A549 (cell line): Measurements from ENCODE around the gene C6orf52. TPM values are rescaled to one million over a fixed set of nuclear protein-coding genes. Genes with fewer than 3 reads are reported as not detected.
"Not testable (repeated sequence)": the region's sequence is repeated elsewhere in the genome, so short reads cannot be mapped to it uniquely, and the experiment has no call there.

Experiments
- ATAC-seq, 2 experiments: fragments of 200-7000 bp in 1 of 2; fragments of >200 bp in 1 of 2; cut with Nextera tagmentation in 1 of 2; cut with Tn5 transposase in 1 of 2; 3 replicates each; pipeline versions ENCODE4 v1.8.0 to v1.9.1; 2018 to 2020; ENCODE audit warnings: mild to moderate bottlenecking in 1 of 2, moderate library complexity in 1 of 2
- CTCF ChIA-PET: fragments of 300-600 bp; sonication (Branson Sonifier 250); formaldehyde crosslinking; extraction: SDS; loops from one replicate; lab custom pipeline; 2021; ENCODE audit warnings: antibody characterized with exemption, inconsistent platforms; lab: Yijun Ruan, JAX
- POLR2A ChIA-PET: fragments of 350-600 bp; formaldehyde crosslinking; extraction: SDS; loops from one replicate; lab custom pipeline; 2021; ENCODE audit warnings: antibody characterized with exemption, inconsistent platforms; lab: Yijun Ruan, JAX
- DNase-seq, 2 experiments: peaks; one replicate each; pipeline versions ENCODE4 v3.0.0 to v3.0.0-alpha.2; 2011 to 2016; ENCODE audit warnings: low read depth in 1 of 2, low spot score in 1 of 2
- FAIRE-seq: peaks from 2 replicates; lab custom pipeline; 2011; peaks lifted over from hg19 to GRCh38; lab: Jason Lieb, UNC
- H3K27ac ChIP-seq, 2 experiments: fragments of >200 bp; sonication (Bioruptor Twin); formaldehyde crosslinking; 3 replicates each; pipeline ENCODE4 v1.5.1; 2016 to 2017
- H3K4me1 ChIP-seq: fragments of >200 bp; sonication (Bioruptor Twin); formaldehyde crosslinking; 3 replicates; pipeline ENCODE4 v1.6.1; 2016
- H3K4me2 ChIP-seq: fragments of >200 bp; sonication (Bioruptor Twin); formaldehyde crosslinking; 3 replicates; pipeline ENCODE4 v1.6.1; 2016
- H3K4me3 ChIP-seq: fragments of >200 bp; sonication (Bioruptor Twin); formaldehyde crosslinking; 3 replicates; pipeline ENCODE4 v1.5.1; 2016
- H3K9me3 ChIP-seq: fragments of >200 bp; sonication (Bioruptor Twin); formaldehyde crosslinking; 3 replicates; pipeline ENCODE4 v1.6.1; 2016
- CEBPB ChIP-seq, 2 experiments: fragments of >200 bp in 1 of 2; sonication (Bioruptor Twin) in 1 of 2; formaldehyde crosslinking in 1 of 2; IDR thresholded peaks; 2 replicates each; pipeline ENCODE4 v1.6.1; 2012 to 2016
- CHD2 ChIP-seq: fragments of 150-350 bp; IDR thresholded peaks from 2 replicates; pipeline ENCODE4 v1.6.1; 2014; ENCODE audit warnings: low read length; ENCODE audit not compliant: partially characterized antibody
- CHD4 ChIP-seq: fragments of 200-600 bp; sonication (generic); IDR thresholded peaks from 2 replicates; pipeline ENCODE4 v1.6.1; 2016; ENCODE audit warnings: antibody characterized with exemption, mild to moderate bottlenecking, borderline replicate concordance
- ESRRA ChIP-seq: fragments of 150-350 bp; IDR thresholded peaks from 2 replicates; pipeline ENCODE4 v1.6.1; 2014; ENCODE audit warnings: mild to moderate bottlenecking, low read length, borderline replicate concordance
- FOSB ChIP-seq: fragments of 250-450 bp; sonication (Bioruptor Pico); IDR thresholded peaks from 2 replicates; pipeline ENCODE4 v1.5.0; 2020; ENCODE audit warnings: mild to moderate bottlenecking, moderate library complexity
- FOSL2 ChIP-seq, 2 experiments: fragments of 450-650 bp in 1 of 2; fragments of >200 bp in 1 of 2; sonication (Bioruptor Twin) in 1 of 2; formaldehyde crosslinking; IDR thresholded peaks; 2 replicates each; pipeline versions ENCODE4 v1.5.0 to v1.6.1; 2016 to 2020; ENCODE audit warnings: mild to moderate bottlenecking in 1 of 2, moderate library complexity in 1 of 2
- FOXS1 ChIP-seq: fragments of 250-450 bp; sonication (Bioruptor Pico); IDR thresholded peaks from 2 replicates; pipeline ENCODE4 v1.5.0; 2020; ENCODE audit warnings: mild to moderate bottlenecking, moderate library complexity
- HOXB5 ChIP-seq: fragments of 250-450 bp; sonication (Bioruptor Pico); IDR thresholded peaks from 2 replicates; pipeline ENCODE4 v1.5.0; 2020; ENCODE audit warnings: mild to moderate bottlenecking, moderate library complexity
- MAFK ChIP-seq: fragments of 450-650 bp; IDR thresholded peaks from 2 replicates; pipeline ENCODE4 v1.6.1; 2014; ENCODE audit not compliant: partially characterized antibody
- MYC ChIP-seq: IDR thresholded peaks from 2 replicates; pipeline ENCODE4 v1.6.1; 2012; ENCODE audit warnings: mild to moderate bottlenecking, inconsistent platforms, low read length, improper control_type of control experiment, borderline replicate concordance
- NPAS2 ChIP-seq: fragments of 250-450 bp; sonication (Bioruptor Pico); IDR thresholded peaks from 2 replicates; pipeline ENCODE4 v1.8.0; 2022; ENCODE audit warnings: mild to moderate bottlenecking, moderate library complexity, borderline replicate concordance
- RAD21 ChIP-seq, 2 experiments: fragments of >200 bp in 1 of 2; sonication (Bioruptor Twin) in 1 of 2; formaldehyde crosslinking in 1 of 2; IDR thresholded peaks in 1 of 2; conservative IDR thresholded peaks in 1 of 2; 2 replicates in 1 of 2; 3 replicates in 1 of 2; pipeline ENCODE4 v1.6.1; 2012 to 2018; ENCODE audit warnings: inconsistent platforms in 1 of 2
- RARB ChIP-seq: fragments of 250-450 bp; sonication (Bioruptor Pico); IDR thresholded peaks from 2 replicates; pipeline ENCODE4 v1.8.0; 2021; ENCODE audit warnings: mild to moderate bottlenecking, moderate library complexity
- REST ChIP-seq: fragments of 200-600 bp; sonication (generic); IDR thresholded peaks from 2 replicates; pipeline ENCODE4 v1.6.1; 2016; ENCODE audit warnings: antibody characterized with exemption, mild to moderate bottlenecking, moderate library complexity
- RFX5 ChIP-seq: fragments of 450-650 bp; IDR thresholded peaks from 2 replicates; pipeline ENCODE4 v1.7.1; 2014; ENCODE audit warnings: antibody characterized with exemption, mild to moderate bottlenecking, moderate library complexity
- RNF2 ChIP-seq: fragments of 200-600 bp; sonication (generic); IDR thresholded peaks from 2 replicates; pipeline ENCODE4 v1.6.1; 2016; ENCODE audit warnings: low read depth, mild to moderate bottlenecking, antibody characterized with exemption, moderate library complexity, borderline replicate concordance
- SMC3 ChIP-seq: fragments of >200 bp; sonication (Bioruptor Twin); formaldehyde crosslinking; IDR thresholded peaks from 3 replicates; pipeline ENCODE4 v1.6.1; 2018; ENCODE audit warnings: inconsistent platforms
- SREBF2 ChIP-seq: fragments of 450-650 bp; IDR thresholded peaks from 2 replicates; pipeline ENCODE4 v1.6.1; 2014; ENCODE audit warnings: mild to moderate bottlenecking, moderate library complexity
- TP53 ChIP-seq: fragments of 250-450 bp; sonication (Bioruptor Pico); IDR thresholded peaks from 2 replicates; pipeline ENCODE4 v1.5.0; 2021; ENCODE audit warnings: mild to moderate bottlenecking, moderate library complexity
- USF2 ChIP-seq: fragments of 450-650 bp; IDR thresholded peaks from 2 replicates; pipeline ENCODE4 v1.6.1; 2014; ENCODE audit warnings: antibody characterized with exemption
- ZC3H11A ChIP-seq: fragments of 450-650 bp; IDR thresholded peaks from 2 replicates; pipeline ENCODE4 v1.6.1; 2014; ENCODE audit warnings: antibody characterized with exemption, mild to moderate bottlenecking
- ZNF302 ChIP-seq: fragments of 250-450 bp; sonication (Bioruptor Pico); IDR thresholded peaks from 2 replicates; pipeline ENCODE4 v1.9.0; 2021; ENCODE audit warnings: inconsistent platforms, mild to moderate bottlenecking, moderate library complexity
- WGBS: methylation state at CpG from one replicate; pipeline ENCODE4 v1.1.6; 2017; ENCODE audit errors: missing lambda C conversion rate; 5-methylcytosine and 5-hydroxymethylcytosine counted together
- polyA plus RNA-seq, 4 experiments: library from polyadenylated mRNA; depleted of rRNA in 3 of 4; stranded (reverse); fragments of >200 nt; fragmentation: RNase III in 1 of 4; extraction: RNeasy Plus Mini Kit Qiagen cat#74134 plus additional on column Dnase treatment in 1 of 4; gene quantifications; 2 replicates in 3 of 4; 3 replicates in 1 of 4; pipeline ENCODE4 v1.2.3, GENCODE V29; 2011 to 2017
- TF ChIP-seq, protein P1 (sequence below): IDR thresholded peaks from 2 replicates; pipeline ENCODE4 v1.6.1; 2012; ENCODE audit warnings: low read depth, borderline replicate concordance
- TF ChIP-seq, protein P2 (sequence below): fragments of 150-350 bp; IDR thresholded peaks from 2 replicates; pipeline ENCODE4 v1.6.1; 2014; ENCODE audit warnings: low read depth, mild to moderate bottlenecking, low read length

Gene C6orf52
- polyA plus RNA-seq, 2 of the 4 experiments (the other 2 are of a cell fraction): 1.3 to 2.2 TPM

DNA sequence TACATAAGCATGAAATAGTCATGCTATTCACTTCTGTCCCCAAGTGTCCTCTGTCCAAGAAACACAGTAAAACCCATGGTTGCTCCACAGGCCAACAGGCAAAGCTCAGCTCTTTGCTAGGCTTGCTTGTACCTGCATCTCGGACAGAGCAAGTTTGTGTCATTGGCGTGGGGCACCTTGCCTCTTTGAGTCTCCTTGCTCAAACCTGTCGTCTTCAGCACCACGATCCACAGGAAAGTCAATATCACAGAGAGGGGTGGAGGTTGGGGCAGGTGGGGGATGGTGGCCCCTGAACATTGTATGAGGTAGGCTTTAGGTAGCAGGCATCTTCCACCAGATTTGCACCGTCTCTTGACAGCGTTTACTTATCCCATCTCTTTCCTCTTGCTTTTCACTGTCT, 49.1 kb upstream of the C6orf52 start:
- DNase-seq (no peak), FAIRE-seq (no peak), ATAC-seq (no peak)
- 89% methylated on average over 5 of the region's 6 CpGs for WGBS
- CTCF ChIA-PET: interaction anchor here (1.5 kb wide), 1 partner anchor 16 kb away, joined by 4 read pairs; no protein-coding TSS in a partner anchor
- H3K4me3 ChIP-seq: no peak overlapping the region
- POLR2A ChIA-PET: no interaction called here
- H3K27ac ChIP-seq: no peak overlapping the region
- no peaks in the 10 kb centered on the region for H3K9me3 ChIP-seq
- no peak overlapping the region for H3K4me2 ChIP-seq
- H3K4me1 ChIP-seq: peaks cover 7% of the 10 kb centered on the region; the same call in 2 of the 3 replicates
- TF ChIP-seq RAD21 (conservative IDR thresholded peaks at IDR 0.05 in 1 of 2, IDR thresholded peaks at IDR 0.05 in 1 of 2): no peak
- TF ChIP-seq RFX5: no peak
- TF ChIP-seq NPAS2 (CRISPR knock-in tag): no peak
- no peak for TF ChIP-seq ESRRA
- TF ChIP-seq CHD2: no peak
- no peak for TF ChIP-seq CEBPB (IDR thresholded peaks at IDR 0.05)
- no peak for TF ChIP-seq USF2
- no peak for TF ChIP-seq FOSL2 (IDR thresholded peaks at IDR 0.05)
- TF ChIP-seq FOSL2 (CRISPR knock-in tag; IDR thresholded peaks at IDR 0.05): no peak

- TF ChIP-seq RFX5 (no peak), MYC (no peak), REST (no peak), NPAS2 (CRISPR knock-in tag) (no peak)
- Histone ChIP-seq H3K27ac (no peak overlapping the region), H3K4me1 (peaks cover 12% of the 10 kb centered on the region; the same call in 2 of the 3 replicates), H3K4me3 (no peak overlapping the region), H3K4me2 (no peak overlapping the region), H3K9me3 (no peaks in the 10 kb centered on the region)
- DNase-seq (no peak), FAIRE-seq (no peak), ATAC-seq (no peak)
- 96% methylated on average over 12 of the region's 12 CpGs for WGBS
- ChIA-PET CTCF (interaction anchor here (1.0 to 1.5 kb wide), 2 partner anchors 18 to 60 kb away, joined by 4 to 5 read pairs; no protein-coding TSS in a partner anchor), POLR2A (interaction anchor here (0.9 to 1.2 kb wide), 2 partner anchors 19 to 20 kb away, joined by 4 read pairs; partner anchors contain the start of gene TMEM14C)
Measured at GRCh38 chr6:10742251-10742650, 47.8 kb upstream of the C6orf52 start.

DNA sequence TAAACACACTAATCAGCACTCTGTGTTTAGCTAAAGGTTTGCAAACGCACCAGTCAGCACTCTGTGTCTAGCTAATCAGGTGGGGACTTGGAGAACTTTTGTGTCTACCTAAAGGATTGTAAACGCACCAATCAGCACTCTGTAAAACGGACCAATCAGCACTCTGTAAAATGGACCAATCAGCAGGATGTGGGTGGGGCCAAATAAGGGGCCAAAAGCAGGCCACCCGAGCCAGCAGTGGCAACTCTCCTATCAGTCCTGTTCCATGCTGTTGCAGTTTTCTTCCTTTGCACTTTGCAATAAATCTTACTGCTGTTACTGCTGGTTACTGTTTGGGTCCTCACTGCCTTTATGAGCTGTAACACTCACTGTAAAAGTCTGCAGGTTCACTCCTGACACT, 47.2 kb upstream of the C6orf52 start:
- not testable (repeated sequence) for FAIRE-seq, H3K4me2 ChIP-seq, DNase-seq, H3K4me3 ChIP-seq, H3K4me1 ChIP-seq
- POLR2A ChIA-PET: interaction anchor here (1.2 kb wide), 1 partner anchor 19 kb away, joined by 4 read pairs; the partner anchor contains the start of gene TMEM14C
- 90% methylated on average over 4 of the region's 4 CpGs for WGBS
- peak; percentile 38 for TF ChIP-seq MAFK
- TF ChIP-seq, all 56 proteins: peak for 1; not testable (repeated sequence) for 55
- CTCF ChIA-PET: interaction anchor here (1.0 kb wide), 1 partner anchor 60 kb away, joined by 5 read pairs; no protein-coding TSS in a partner anchor
- H3K9me3 ChIP-seq, ATAC-seq, H3K27ac ChIP-seq: not testable (repeated sequence)

DNA sequence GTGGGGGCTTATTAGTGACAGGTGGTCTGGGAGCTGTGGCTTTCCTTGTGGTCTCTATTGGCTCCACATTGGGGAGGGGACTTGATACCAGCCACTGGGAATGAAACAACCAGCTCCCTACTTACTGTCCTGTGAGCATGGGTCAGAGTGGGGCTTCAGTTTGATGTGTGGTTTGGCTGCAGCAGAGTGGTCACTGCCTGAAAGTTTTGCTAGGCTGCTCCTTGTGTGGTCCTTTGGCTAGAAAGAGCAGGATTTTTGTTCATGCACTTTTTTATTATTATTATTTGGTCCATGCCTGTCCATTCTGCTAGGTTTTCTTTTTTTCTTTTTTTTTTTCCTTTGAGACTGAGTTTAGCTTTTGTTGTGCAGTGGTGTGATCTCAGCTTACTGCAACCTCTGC, 45.6 kb upstream of the C6orf52 start:
- DNase-seq (no peak), ATAC-seq (no peak), FAIRE-seq (no peak)
- ChIA-PET CTCF (no interaction called here), POLR2A (no interaction called here)
- peaks cover 15% of the 10 kb centered on the region for H3K4me1 ChIP-seq
- no peaks in the 10 kb centered on the region for H3K9me3 ChIP-seq
- H3K4me3 ChIP-seq: no peak overlapping the region
- 0 out of 6 replicates have a peak overlapping the region, but pooled peaks of 1 of the 2 experiments have one; percentile 0 for H3K27ac ChIP-seq
- no peak overlapping the region for H3K4me2 ChIP-seq
- TF ChIP-seq, protein P1, sequence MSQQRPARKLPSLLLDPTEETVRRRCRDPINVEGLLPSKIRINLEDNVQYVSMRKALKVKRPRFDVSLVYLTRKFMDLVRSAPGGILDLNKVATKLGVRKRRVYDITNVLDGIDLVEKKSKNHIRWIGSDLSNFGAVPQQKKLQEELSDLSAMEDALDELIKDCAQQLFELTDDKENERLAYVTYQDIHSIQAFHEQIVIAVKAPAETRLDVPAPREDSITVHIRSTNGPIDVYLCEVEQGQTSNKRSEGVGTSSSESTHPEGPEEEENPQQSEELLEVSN: no peak
- no peak for TF ChIP-seq CHD4
- no peak for TF ChIP-seq RNF2
- no peak for TF ChIP-seq SREBF2
- TF ChIP-seq RARB (CRISPR knock-in tag): no peak
- TF ChIP-seq HOXB5 (CRISPR knock-in tag): no peak
- TF ChIP-seq FOSB (CRISPR knock-in tag): no peak
- TF ChIP-seq, protein P2, sequence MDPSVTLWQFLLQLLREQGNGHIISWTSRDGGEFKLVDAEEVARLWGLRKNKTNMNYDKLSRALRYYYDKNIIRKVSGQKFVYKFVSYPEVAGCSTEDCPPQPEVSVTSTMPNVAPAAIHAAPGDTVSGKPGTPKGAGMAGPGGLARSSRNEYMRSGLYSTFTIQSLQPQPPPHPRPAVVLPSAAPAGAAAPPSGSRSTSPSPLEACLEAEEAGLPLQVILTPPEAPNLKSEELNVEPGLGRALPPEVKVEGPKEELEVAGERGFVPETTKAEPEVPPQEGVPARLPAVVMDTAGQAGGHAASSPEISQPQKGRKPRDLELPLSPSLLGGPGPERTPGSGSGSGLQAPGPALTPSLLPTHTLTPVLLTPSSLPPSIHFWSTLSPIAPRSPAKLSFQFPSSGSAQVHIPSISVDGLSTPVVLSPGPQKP: no peak
- TF ChIP-seq ZNF302: no peak
- no peak for TF ChIP-seq TP53 (CRISPR knock-in tag)
- TF ChIP-seq FOXS1: no peak
- TF ChIP-seq ZC3H11A: no peak
- TF ChIP-seq SMC3: no peak
